GM12878 (cell line): ENCODE data around the gene C20orf173.

Experiments
- CEBPB ChIP-seq, 2 experiments: fragments of 150-350 bp in 1 of 2; IDR thresholded peaks; 2 replicates each; pipeline ENCODE4 v1.6.1; 2012 to 2014; ENCODE audit warnings: low read depth in 2 of 2, low read length in 2 of 2, borderline replicate concordance in 1 of 2, inconsistent platforms in 1 of 2
- ETV6 ChIP-seq, 2 experiments: fragments of 450-650 bp in 1 of 2; IDR thresholded peaks in 1 of 2; conservative IDR thresholded peaks in 1 of 2; 2 replicates each; pipeline ENCODE4 v1.6.1; 2014; ENCODE audit warnings: antibody characterized with exemption in 1 of 2, borderline replicate concordance in 1 of 2, low read depth in 1 of 2, mild to moderate bottlenecking in 1 of 2, moderate library complexity in 1 of 2
- NR2C2 ChIP-seq: IDR thresholded peaks from 2 replicates; pipeline ENCODE4 v1.6.1; 2011; ENCODE audit warnings: borderline replicate concordance, low read depth; ENCODE audit not compliant: control insufficient read depth, insufficient read length
- SMC3 ChIP-seq: IDR thresholded peaks from 2 replicates; pipeline ENCODE4 v1.6.1; 2011; ENCODE audit warnings: low read length, improper control_type of control experiment, borderline replicate concordance
- TF ChIP-seq, protein P1 (sequence below), 3 experiments: IDR thresholded peaks in 2 of 3; conservative IDR thresholded peaks in 1 of 3; 2 replicates each; pipeline ENCODE4 v1.5.1; 2011; ENCODE audit warnings: low read depth in 3 of 3, low read length in 3 of 3, mild to moderate bottlenecking in 3 of 3, control low read depth in 2 of 3, moderate library complexity in 2 of 3, inconsistent platforms in 1 of 3, mixed read lengths in 1 of 3; ENCODE audit not compliant: control insufficient read depth in 2 of 3, insufficient read depth in 1 of 3; ENCODE audit errors: extremely low read depth in 1 of 3
- TF ChIP-seq, protein P2 (sequence below): fragments of 450-650 bp; IDR thresholded peaks from 2 replicates; pipeline ENCODE4 v1.6.1; 2017; ENCODE audit warnings: borderline replicate concordance
- TF ChIP-seq, protein P3 (sequence below): fragments of 450-650 bp; IDR thresholded peaks from 2 replicates; pipeline ENCODE4 v1.6.1; 2017; ENCODE audit warnings: antibody characterized with exemption, mild to moderate bottlenecking, moderate library complexity

DNA sequence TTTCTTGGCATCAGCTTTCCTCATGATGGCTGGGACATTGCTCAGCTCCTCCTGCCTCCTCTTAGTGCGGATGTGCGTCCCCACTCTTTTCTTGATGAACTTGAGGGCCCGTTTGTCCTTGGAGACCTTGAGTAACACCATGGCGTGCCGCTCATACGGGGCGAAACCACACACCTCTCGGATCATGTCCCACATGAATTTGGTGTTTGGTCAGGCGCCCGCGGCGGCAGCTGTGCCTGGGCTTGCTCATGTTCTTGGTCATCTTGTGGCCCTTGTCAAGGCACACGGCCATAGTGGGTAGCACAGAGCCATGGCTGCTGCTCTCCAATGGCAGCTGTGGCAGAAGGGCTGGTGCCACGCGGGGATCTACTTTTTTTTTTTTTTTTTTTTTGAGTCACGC lies 15.0 kb upstream of the C20orf173 start:
- TF ChIP-seq, protein P1, sequence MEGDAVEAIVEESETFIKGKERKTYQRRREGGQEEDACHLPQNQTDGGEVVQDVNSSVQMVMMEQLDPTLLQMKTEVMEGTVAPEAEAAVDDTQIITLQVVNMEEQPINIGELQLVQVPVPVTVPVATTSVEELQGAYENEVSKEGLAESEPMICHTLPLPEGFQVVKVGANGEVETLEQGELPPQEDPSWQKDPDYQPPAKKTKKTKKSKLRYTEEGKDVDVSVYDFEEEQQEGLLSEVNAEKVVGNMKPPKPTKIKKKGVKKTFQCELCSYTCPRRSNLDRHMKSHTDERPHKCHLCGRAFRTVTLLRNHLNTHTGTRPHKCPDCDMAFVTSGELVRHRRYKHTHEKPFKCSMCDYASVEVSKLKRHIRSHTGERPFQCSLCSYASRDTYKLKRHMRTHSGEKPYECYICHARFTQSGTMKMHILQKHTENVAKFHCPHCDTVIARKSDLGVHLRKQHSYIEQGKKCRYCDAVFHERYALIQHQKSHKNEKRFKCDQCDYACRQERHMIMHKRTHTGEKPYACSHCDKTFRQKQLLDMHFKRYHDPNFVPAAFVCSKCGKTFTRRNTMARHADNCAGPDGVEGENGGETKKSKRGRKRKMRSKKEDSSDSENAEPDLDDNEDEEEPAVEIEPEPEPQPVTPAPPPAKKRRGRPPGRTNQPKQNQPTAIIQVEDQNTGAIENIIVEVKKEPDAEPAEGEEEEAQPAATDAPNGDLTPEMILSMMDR (IDR thresholded peaks at IDR 0.05 in 2 of 3, conservative IDR thresholded peaks at IDR 0.05 in 1 of 3; ENCODE audit: control insufficient read depth in 2 of 3, extremely low read depth in 1 of 3, insufficient read depth in 1 of 3, low read depth in 3 of 3, low read length in 3 of 3), result no peak
- TF ChIP-seq, protein P2, sequence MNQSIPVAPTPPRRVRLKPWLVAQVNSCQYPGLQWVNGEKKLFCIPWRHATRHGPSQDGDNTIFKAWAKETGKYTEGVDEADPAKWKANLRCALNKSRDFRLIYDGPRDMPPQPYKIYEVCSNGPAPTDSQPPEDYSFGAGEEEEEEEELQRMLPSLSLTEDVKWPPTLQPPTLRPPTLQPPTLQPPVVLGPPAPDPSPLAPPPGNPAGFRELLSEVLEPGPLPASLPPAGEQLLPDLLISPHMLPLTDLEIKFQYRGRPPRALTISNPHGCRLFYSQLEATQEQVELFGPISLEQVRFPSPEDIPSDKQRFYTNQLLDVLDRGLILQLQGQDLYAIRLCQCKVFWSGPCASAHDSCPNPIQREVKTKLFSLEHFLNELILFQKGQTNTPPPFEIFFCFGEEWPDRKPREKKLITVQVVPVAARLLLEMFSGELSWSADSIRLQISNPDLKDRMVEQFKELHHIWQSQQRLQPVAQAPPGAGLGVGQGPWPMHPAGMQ, result no peak
- no peak for TF ChIP-seq ETV6 (conservative IDR thresholded peaks at IDR 0.05 in 1 of 2, IDR thresholded peaks at IDR 0.05 in 1 of 2; ENCODE audit: borderline replicate concordance in 1 of 2, low read depth in 1 of 2)
- TF ChIP-seq NR2C2, result no peak
- TF ChIP-seq SMC3, result no peak
- TF ChIP-seq, protein P3, sequence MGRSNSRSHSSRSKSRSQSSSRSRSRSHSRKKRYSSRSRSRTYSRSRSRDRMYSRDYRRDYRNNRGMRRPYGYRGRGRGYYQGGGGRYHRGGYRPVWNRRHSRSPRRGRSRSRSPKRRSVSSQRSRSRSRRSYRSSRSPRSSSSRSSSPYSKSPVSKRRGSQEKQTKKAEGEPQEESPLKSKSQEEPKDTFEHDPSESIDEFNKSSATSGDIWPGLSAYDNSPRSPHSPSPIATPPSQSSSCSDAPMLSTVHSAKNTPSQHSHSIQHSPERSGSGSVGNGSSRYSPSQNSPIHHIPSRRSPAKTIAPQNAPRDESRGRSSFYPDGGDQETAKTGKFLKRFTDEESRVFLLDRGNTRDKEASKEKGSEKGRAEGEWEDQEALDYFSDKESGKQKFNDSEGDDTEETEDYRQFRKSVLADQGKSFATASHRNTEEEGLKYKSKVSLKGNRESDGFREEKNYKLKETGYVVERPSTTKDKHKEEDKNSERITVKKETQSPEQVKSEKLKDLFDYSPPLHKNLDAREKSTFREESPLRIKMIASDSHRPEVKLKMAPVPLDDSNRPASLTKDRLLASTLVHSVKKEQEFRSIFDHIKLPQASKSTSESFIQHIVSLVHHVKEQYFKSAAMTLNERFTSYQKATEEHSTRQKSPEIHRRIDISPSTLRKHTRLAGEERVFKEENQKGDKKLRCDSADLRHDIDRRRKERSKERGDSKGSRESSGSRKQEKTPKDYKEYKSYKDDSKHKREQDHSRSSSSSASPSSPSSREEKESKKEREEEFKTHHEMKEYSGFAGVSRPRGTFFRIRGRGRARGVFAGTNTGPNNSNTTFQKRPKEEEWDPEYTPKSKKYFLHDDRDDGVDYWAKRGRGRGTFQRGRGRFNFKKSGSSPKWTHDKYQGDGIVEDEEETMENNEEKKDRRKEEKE, result no peak
- TF ChIP-seq CEBPB (IDR thresholded peaks at IDR 0.05; ENCODE audit: borderline replicate concordance in 1 of 2, low read depth in 2 of 2, low read length in 2 of 2), result no peak
